K562 (cell line): ENCODE measurements around the gene SAFB. TPM values are rescaled to one million over a fixed set of nuclear protein-coding genes. Genes with fewer than 3 reads are reported as not detected.

Experiments used
- ATAC-seq: fragments of 200-7000 bp; cut with Tn5 transposase; 3 replicates; pipeline ENCODE4 v1.9.1; 2020; ENCODE audit warnings: moderate library complexity
- BruUV-seq: library from RNA; stranded (reverse); fragments of 400-500 nt; replicated peaks from 2 replicates; lab custom pipeline; 2021; lab: Mats Ljungman, UMichigan
- CTCF ChIA-PET: fragments of 300-600 bp; formaldehyde crosslinking; extraction: SDS; loops from one replicate; lab custom pipeline; 2021; ENCODE audit warnings: low intra/inter-chr PET ratio; lab: Yijun Ruan, JAX
- POLR2A ChIA-PET: fragments of 300-600, 350-650 bp; sonication (Branson Sonifier 250); formaldehyde crosslinking; extraction: SDS; loops from one replicate; lab custom pipeline; 2021; ENCODE audit warnings: antibody characterized with exemption, inconsistent platforms; lab: Yijun Ruan, JAX
- DNase-seq, 4 experiments: peaks; one replicate each; pipeline versions ENCODE4 v3.0.0 to v3.0.0-alpha.2; 2011 to 2018; ENCODE audit warnings: low spot score in 3 of 4, mixed read lengths in 3 of 4; ENCODE audit errors: extremely low read depth in 1 of 4
- FAIRE-seq: peaks from 2 replicates; lab custom pipeline; 2011; peaks lifted over from hg19 to GRCh38; lab: Jason Lieb, UNC
- H2AFZ ChIP-seq: 2 replicates; pipeline ENCODE4 v1.6.0; 2011; ENCODE audit warnings: low read depth, low read length, control low read depth, inconsistent platforms
- H3K27ac ChIP-seq: fragments of 200-600 bp; 3 replicates; pipeline ENCODE4 v1.8.0; 2011; ENCODE audit warnings: low read depth, mild to moderate bottlenecking, control low read depth, inconsistent platforms, low read length, moderate library complexity, mixed read lengths; ENCODE audit errors: extremely low read depth
- H3K27me3 ChIP-seq, 2 experiments: fragments of 300-600 bp in 1 of 2; 2 replicates in 1 of 2; 3 replicates in 1 of 2; pipeline versions ENCODE4 v1.6.0 to v1.8.0; 2011; ENCODE audit warnings: inconsistent platforms in 2 of 2, low read length in 2 of 2, mild to moderate bottlenecking in 1 of 2, mixed read lengths in 1 of 2, moderate library complexity in 1 of 2; ENCODE audit not compliant: control insufficient read depth in 2 of 2, insufficient read depth in 2 of 2
- H3K36me3 ChIP-seq: fragments of 300-600 bp; 3 replicates; pipeline ENCODE4 v1.8.0; 2011; ENCODE audit warnings: mild to moderate bottlenecking, low read length, inconsistent platforms; ENCODE audit not compliant: control insufficient read depth, insufficient read depth
- H3K4me1 ChIP-seq, 2 experiments: fragments of 200-600 bp in 1 of 2; replicated peaks in 1 of 2; 2 replicates in 1 of 2; 3 replicates in 1 of 2; pipeline versions ENCODE4 v1.5.1 to v1.8.0; 2011; ENCODE audit warnings: inconsistent platforms in 2 of 2, low read length in 2 of 2, mild to moderate bottlenecking in 1 of 2, mixed read lengths in 1 of 2, moderate library complexity in 1 of 2; ENCODE audit not compliant: control insufficient read depth in 2 of 2, insufficient read depth in 2 of 2
- H3K4me2 ChIP-seq: 2 replicates; pipeline ENCODE4 v1.6.1; 2011; ENCODE audit warnings: low read length, control low read depth, inconsistent platforms, mixed read lengths; ENCODE audit not compliant: insufficient read depth
- H3K4me3 ChIP-seq: fragments of 200-600 bp; sonication (generic), shearing (Covaris generic); 2 replicates; pipeline ENCODE4 v1.5.1; 2016; ENCODE audit warnings: control low read depth, inconsistent platforms
- H3K79me2 ChIP-seq: fragments of 200-600 bp; 3 replicates; pipeline ENCODE4 v1.8.0; 2011; ENCODE audit warnings: low read length, inconsistent platforms; ENCODE audit not compliant: control insufficient read depth, insufficient read depth
- H3K9ac ChIP-seq, 2 experiments: 2 replicates each; pipeline versions ENCODE4 v1.6.0 to v1.6.1; 2011; ENCODE audit warnings: low read depth in 2 of 2, low read length in 2 of 2, control low read depth in 1 of 2, inconsistent platforms in 1 of 2, mild to moderate bottlenecking in 1 of 2, mixed read lengths in 1 of 2; ENCODE audit not compliant: insufficient read depth in 1 of 2
- H3K9me1 ChIP-seq: one replicate; pipeline ENCODE4 v1.6.0; 2011; ENCODE audit warnings: inconsistent platforms, mild to moderate bottlenecking, low read length, moderate library complexity; ENCODE audit not compliant: control insufficient read depth, insufficient read depth
- H3K9me3 ChIP-seq: replicated peaks from 2 replicates; pipeline ENCODE4 v1.5.1; 2011; ENCODE audit warnings: low read depth, low read length, inconsistent platforms; ENCODE audit not compliant: control insufficient read depth, insufficient read depth
- H4K20me1 ChIP-seq: replicated peaks from 2 replicates; pipeline ENCODE4 v1.6.1; 2011; ENCODE audit warnings: low read length, inconsistent platforms, mixed read lengths; ENCODE audit not compliant: control insufficient read depth, insufficient read depth
- BRF1 ChIP-seq: IDR thresholded peaks from 3 replicates; pipeline ENCODE4 v1.6.1; 2011; ENCODE audit warnings: borderline replicate concordance, mild to moderate bottlenecking; ENCODE audit not compliant: insufficient read length; ENCODE audit errors: extremely low read depth
- LEF1 ChIP-seq: fragments of 450-650 bp; IDR thresholded peaks from 2 replicates; pipeline ENCODE4 v1.6.1; 2016; ENCODE audit warnings: mild to moderate bottlenecking
- MCM2 ChIP-seq: fragments of 450-650 bp; IDR thresholded peaks from 2 replicates; pipeline ENCODE4 v1.6.1; 2017; ENCODE audit warnings: low read depth, mild to moderate bottlenecking
- NEUROD1 ChIP-seq: fragments of 150-350 bp; IDR thresholded peaks from 2 replicates; pipeline ENCODE4 v1.6.1; 2014; ENCODE audit warnings: borderline replicate concordance, low read length, low read depth; ENCODE audit not compliant: partially characterized antibody
- RBM39 ChIP-seq: fragments of 200-400 bp; formaldehyde crosslinking; optimal IDR thresholded peaks from 2 replicates; pipeline ENCODE3; 2018; ENCODE audit warnings: low read depth, low read length
- SUPT5H ChIP-seq: fragments of 450-650 bp; IDR thresholded peaks from 2 replicates; pipeline ENCODE4 v1.6.1; 2016
- ZBED1 ChIP-seq: IDR thresholded peaks from 2 replicates; pipeline ENCODE4 v1.6.1; 2014
- ZBTB8A ChIP-seq: fragments of 450-650 bp; IDR thresholded peaks from 2 replicates; pipeline ENCODE4 v1.6.1; 2018; ENCODE audit warnings: mild to moderate bottlenecking, moderate library complexity; ENCODE audit not compliant: partially characterized antibody
- ZC3H4 ChIP-seq: sonication (generic); formaldehyde crosslinking; IDR thresholded peaks from 2 replicates; pipeline ENCODE4 v1.9.0; 2021; ENCODE audit warnings: missing genetic modification reagents, borderline replicate concordance
- ZNF311 ChIP-seq: fragments of 250-450 bp; sonication (Bioruptor Pico); IDR thresholded peaks from 2 replicates; pipeline ENCODE4 v1.4.0; 2020; ENCODE audit warnings: mild to moderate bottlenecking, moderate library complexity
- ZNF436 ChIP-seq: fragments of 250-450, 450-650 bp; sonication (Bioruptor Pico); formaldehyde crosslinking; IDR thresholded peaks from 2 replicates; pipeline ENCODE4 v1.7.0; 2020; ENCODE audit warnings: mild to moderate bottlenecking
- WGBS: fragments of 100-300 bp; shearing (Covaris generic); methylation state at CpG from one replicate; pipeline ENCODE4 v1.1.6; 2016; ENCODE audit warnings: low coverage, mixed read lengths; ENCODE audit not compliant: insufficient coverage; ENCODE audit errors: missing lambda C conversion rate; 5-methylcytosine and 5-hydroxymethylcytosine counted together
- in situ Hi-C: fragments of 300-500 bp; cut with MboI; formaldehyde crosslinking; loops from 4 replicates; pipeline ENCODE4 v1.15.0; 2018; ENCODE audit warnings: inconsistent platforms, mixed read lengths
- intact Hi-C: fragments of 100-400 bp; cut with micrococcal nuclease; formaldehyde crosslinking; loops from 2 replicates; pipeline ENCODE4 v1.14.2; 2022
- polyA plus RNA-seq, 8 experiments: library from polyadenylated mRNA; depleted of rRNA in 4 of 8; stranded (reverse) in 5 of 8; unstranded in 3 of 8; fragments of >200 nt; fragmentation: Nextera tagmentation in 2 of 8; fragmentation: Illumina TruSeq in 1 of 8; extraction: Ambion mirVana in 2 of 8; extraction: Trizol in 1 of 8; gene quantifications; 2 replicates each; pipeline versions ENCODE4 v1.2.1 to v1.2.3, GENCODE V29; 2011 to 2014; ENCODE audit warnings: inconsistent platforms in 1 of 8, missing spikeins in 1 of 8
- total RNA-seq, 7 experiments: library from RNA; depleted of rRNA in 6 of 7; stranded (reverse); fragments of >200 nt in 6 of 7; fragmentation: Illumina TruSeq in 2 of 7; extraction: Trizol in 2 of 7; gene quantifications; 2 replicates each; pipeline versions ENCODE4 v1.2.1 to v1.2.3, GENCODE V29; 2011 to 2021; ENCODE audit warnings: low replicate concordance in 1 of 7
- TF ChIP-seq, protein P1 (sequence below): fragments of 250-450 bp; sonication (Bioruptor Pico); IDR thresholded peaks from 2 replicates; pipeline ENCODE4 v1.5.0; 2020; ENCODE audit warnings: mild to moderate bottlenecking, borderline replicate concordance
- TF ChIP-seq, protein P2 (sequence below): sonication (generic); formaldehyde crosslinking; IDR thresholded peaks from 2 replicates; pipeline ENCODE4 v1.8.1; 2023; ENCODE audit warnings: mild to moderate bottlenecking, missing genetic modification reagents
- TF ChIP-seq, protein P3 (sequence below), 2 experiments: fragments of 250-450 bp in 1 of 2; fragments of 450-650 bp in 1 of 2; sonication (Bioruptor Pico) in 1 of 2; IDR thresholded peaks; 2 replicates each; pipeline versions ENCODE4 v1.6.1 to v1.8.0; 2016 to 2021; ENCODE audit warnings: mild to moderate bottlenecking in 2 of 2, moderate library complexity in 2 of 2, missing compliant biosample characterization in 1 of 2, missing genetic modification characterization in 1 of 2
- TF ChIP-seq, protein P4 (sequence below): fragments of 250-450 bp; sonication (Bioruptor Pico); IDR thresholded peaks from 2 replicates; pipeline ENCODE4 v1.8.0; 2021; ENCODE audit warnings: moderate library complexity, mild to moderate bottlenecking, inconsistent platforms
- TF ChIP-seq, protein P5 (sequence below): fragments of 250-450 bp; sonication (Bioruptor Pico); IDR thresholded peaks from 2 replicates; pipeline ENCODE4 v1.8.0; 2022; ENCODE audit warnings: inconsistent platforms, mild to moderate bottlenecking, moderate library complexity, borderline replicate concordance

Gene SAFB
- total and polyA plus RNA-seq, 9 of the 15 experiments (the other 6 are each of a cell fraction or from before 2014, with no cell fraction given): 1.1 to 151 (median 83.1) TPM

DNA sequence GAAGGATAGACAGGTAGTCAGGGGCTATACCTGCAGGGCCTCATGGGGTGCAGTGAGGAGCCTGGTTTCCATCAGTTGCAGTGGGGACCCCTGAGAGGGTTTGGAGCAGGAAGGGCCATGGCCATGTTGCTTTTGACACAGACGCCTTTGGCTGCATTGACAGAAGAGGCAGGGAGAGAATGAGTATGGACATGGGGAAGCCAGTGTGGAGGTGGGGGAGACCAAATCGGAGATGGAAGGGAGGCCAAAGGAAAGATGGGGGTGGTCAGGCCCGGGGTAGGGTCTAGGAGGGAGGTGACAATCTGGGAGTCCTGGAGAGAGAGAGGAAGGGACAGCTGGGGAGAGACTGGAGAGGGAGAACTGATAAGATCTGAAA lies 59.2 kb downstream of the SAFB start:
- Histone ChIP-seq H4K20me1 (peaks cover 6% of the 10 kb centered on the region; the same call in 1 of the 2 replicates), H3K4me2 (peak overlapping the region; percentile 7; the same call in 1 of the 2 replicates), H3K9ac (peak overlapping the region in 1 of 2 experiments; percentile 42; a peak in 1 of 4 replicates), H2AFZ (no peak overlapping the region), H3K27ac (no peak overlapping the region), H3K9me3 (no peaks in the 10 kb centered on the region), H3K4me3 (no peak overlapping the region), H3K9me1 (no peaks in the 10 kb centered on the region), H3K27me3 (no peaks in the 10 kb centered on the region), H3K79me2 (peaks cover 12% of the 10 kb centered on the region), H3K36me3 (peaks cover 17% of the 10 kb centered on the region; the same call in 2 of the 3 replicates), H3K4me1 (peaks cover 25 to 68% of the 10 kb centered on the region in 2 experiments)
- no peak for FAIRE-seq
- in situ Hi-C loops (no loop called here), intact Hi-C loops (loop anchor here (10.0 kb wide), 1 partner anchor 57 kb away; the partner anchor contains the start of genes SAFB and SAFB2)
- DNase-seq: no peak
- WGBS: 32% methylated on average over 3 of the region's 3 CpGs
- CTCF ChIA-PET: no interaction called here
- POLR2A ChIA-PET: interaction anchor here (0.7 to 1.7 kb wide), 5 partner anchors 9 to 109 kb away, joined by 3 to 11 read pairs (median 4); partner anchors contain the start of genes CATSPERD, DUS3L and LONP1
- no peak for ATAC-seq
- BruUV-seq: no TSS peak
- TF ChIP-seq BRF1: no peak
- no peak for TF ChIP-seq ZC3H4 (CRISPR knock-in tag)
- no peak for TF ChIP-seq NEUROD1
- TF ChIP-seq SUPT5H: no peak
- no peak for TF ChIP-seq ZNF436 (CRISPR knock-in tag)
- TF ChIP-seq MCM2: no peak
- no peak for TF ChIP-seq ZBTB8A
- TF ChIP-seq, protein P1, sequence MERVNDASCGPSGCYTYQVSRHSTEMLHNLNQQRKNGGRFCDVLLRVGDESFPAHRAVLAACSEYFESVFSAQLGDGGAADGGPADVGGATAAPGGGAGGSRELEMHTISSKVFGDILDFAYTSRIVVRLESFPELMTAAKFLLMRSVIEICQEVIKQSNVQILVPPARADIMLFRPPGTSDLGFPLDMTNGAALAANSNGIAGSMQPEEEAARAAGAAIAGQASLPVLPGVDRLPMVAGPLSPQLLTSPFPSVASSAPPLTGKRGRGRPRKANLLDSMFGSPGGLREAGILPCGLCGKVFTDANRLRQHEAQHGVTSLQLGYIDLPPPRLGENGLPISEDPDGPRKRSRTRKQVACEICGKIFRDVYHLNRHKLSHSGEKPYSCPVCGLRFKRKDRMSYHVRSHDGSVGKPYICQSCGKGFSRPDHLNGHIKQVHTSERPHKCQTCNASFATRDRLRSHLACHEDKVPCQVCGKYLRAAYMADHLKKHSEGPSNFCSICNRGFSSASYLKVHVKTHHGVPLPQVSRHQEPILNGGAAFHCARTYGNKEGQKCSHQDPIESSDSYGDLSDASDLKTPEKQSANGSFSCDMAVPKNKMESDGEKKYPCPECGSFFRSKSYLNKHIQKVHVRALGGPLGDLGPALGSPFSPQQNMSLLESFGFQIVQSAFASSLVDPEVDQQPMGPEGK: no peak
- TF ChIP-seq, protein P2, sequence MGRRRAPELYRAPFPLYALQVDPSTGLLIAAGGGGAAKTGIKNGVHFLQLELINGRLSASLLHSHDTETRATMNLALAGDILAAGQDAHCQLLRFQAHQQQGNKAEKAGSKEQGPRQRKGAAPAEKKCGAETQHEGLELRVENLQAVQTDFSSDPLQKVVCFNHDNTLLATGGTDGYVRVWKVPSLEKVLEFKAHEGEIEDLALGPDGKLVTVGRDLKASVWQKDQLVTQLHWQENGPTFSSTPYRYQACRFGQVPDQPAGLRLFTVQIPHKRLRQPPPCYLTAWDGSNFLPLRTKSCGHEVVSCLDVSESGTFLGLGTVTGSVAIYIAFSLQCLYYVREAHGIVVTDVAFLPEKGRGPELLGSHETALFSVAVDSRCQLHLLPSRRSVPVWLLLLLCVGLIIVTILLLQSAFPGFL (CRISPR knock-in tag): no peak
- TF ChIP-seq, protein P3, sequence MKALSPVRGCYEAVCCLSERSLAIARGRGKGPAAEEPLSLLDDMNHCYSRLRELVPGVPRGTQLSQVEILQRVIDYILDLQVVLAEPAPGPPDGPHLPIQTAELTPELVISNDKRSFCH (CRISPR knock-in tag; IDR thresholded peaks at IDR 0.05): no peak
- TF ChIP-seq, protein P3 (tag; IDR thresholded peaks at IDR 0.05): no peak
- TF ChIP-seq RBM39: no peak
- TF ChIP-seq, protein P4, sequence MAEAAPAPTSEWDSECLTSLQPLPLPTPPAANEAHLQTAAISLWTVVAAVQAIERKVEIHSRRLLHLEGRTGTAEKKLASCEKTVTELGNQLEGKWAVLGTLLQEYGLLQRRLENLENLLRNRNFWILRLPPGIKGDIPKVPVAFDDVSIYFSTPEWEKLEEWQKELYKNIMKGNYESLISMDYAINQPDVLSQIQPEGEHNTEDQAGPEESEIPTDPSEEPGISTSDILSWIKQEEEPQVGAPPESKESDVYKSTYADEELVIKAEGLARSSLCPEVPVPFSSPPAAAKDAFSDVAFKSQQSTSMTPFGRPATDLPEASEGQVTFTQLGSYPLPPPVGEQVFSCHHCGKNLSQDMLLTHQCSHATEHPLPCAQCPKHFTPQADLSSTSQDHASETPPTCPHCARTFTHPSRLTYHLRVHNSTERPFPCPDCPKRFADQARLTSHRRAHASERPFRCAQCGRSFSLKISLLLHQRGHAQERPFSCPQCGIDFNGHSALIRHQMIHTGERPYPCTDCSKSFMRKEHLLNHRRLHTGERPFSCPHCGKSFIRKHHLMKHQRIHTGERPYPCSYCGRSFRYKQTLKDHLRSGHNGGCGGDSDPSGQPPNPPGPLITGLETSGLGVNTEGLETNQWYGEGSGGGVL (CRISPR knock-in tag): no peak
- no peak for TF ChIP-seq ZBED1
- TF ChIP-seq, protein P5, sequence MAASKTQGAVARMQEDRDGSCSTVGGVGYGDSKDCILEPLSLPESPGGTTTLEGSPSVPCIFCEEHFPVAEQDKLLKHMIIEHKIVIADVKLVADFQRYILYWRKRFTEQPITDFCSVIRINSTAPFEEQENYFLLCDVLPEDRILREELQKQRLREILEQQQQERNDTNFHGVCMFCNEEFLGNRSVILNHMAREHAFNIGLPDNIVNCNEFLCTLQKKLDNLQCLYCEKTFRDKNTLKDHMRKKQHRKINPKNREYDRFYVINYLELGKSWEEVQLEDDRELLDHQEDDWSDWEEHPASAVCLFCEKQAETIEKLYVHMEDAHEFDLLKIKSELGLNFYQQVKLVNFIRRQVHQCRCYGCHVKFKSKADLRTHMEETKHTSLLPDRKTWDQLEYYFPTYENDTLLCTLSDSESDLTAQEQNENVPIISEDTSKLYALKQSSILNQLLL (CRISPR knock-in tag): no peak
- TF ChIP-seq LEF1: no peak
- no peak for TF ChIP-seq ZNF311 (CRISPR knock-in tag)
